IMR-90 (cell line): Measurements from ENCODE around the gene STON2. TPM values are rescaled to one million over a fixed set of nuclear protein-coding genes. Genes with fewer than 3 reads are reported as not detected.

ENCODE experiments used
- ATAC-seq: fragments of 200-7000 bp; cut with Tn5 transposase; 2 replicates; pipeline ENCODE4 v1.9.1; 2020; ENCODE audit warnings: low read depth, mild to moderate bottlenecking, moderate library complexity
- BruUV-seq: library from RNA; stranded (reverse); fragments of 400-500 nt; replicated peaks from 2 replicates; lab custom pipeline; 2021; lab: Mats Ljungman, UMichigan
- CTCF ChIA-PET: fragments of 300-600 bp; formaldehyde crosslinking; extraction: SDS; loops from one replicate; lab custom pipeline; 2021; ENCODE audit warnings: antibody characterized with exemption; lab: Yijun Ruan, JAX
- POLR2A ChIA-PET: fragments of 300-600 bp; sonication (Branson Sonifier 250); formaldehyde crosslinking; loops from one replicate; lab custom pipeline; 2022; ENCODE audit warnings: antibody characterized with exemption; ENCODE audit not compliant: unreplicated experiment; lab: Charles Lee
- DNase-seq: peaks from one replicate; pipeline ENCODE4 v3.0.0; 2013
- H2AFZ ChIP-seq: replicated peaks from 2 replicates; pipeline ENCODE3; 2013; ENCODE audit warnings: low read length, mild to moderate bottlenecking; ENCODE audit not compliant: poor library complexity
- H2AK5ac ChIP-seq: 2 replicates; pipeline ENCODE4 v1.6.1; 2013; ENCODE audit warnings: low read depth, low read length, inconsistent platforms
- H2AK9ac ChIP-seq: replicated peaks from 2 replicates; pipeline ENCODE3; 2013; ENCODE audit warnings: mild to moderate bottlenecking, low read depth, low read length, moderate library complexity; ENCODE audit not compliant: poor library complexity
- H2BK120ac ChIP-seq: 2 replicates; pipeline ENCODE4 v1.6.1; 2013; ENCODE audit warnings: low read depth, low read length, inconsistent platforms
- H2BK15ac ChIP-seq: 3 replicates; pipeline ENCODE4 v1.6.1; 2013; ENCODE audit warnings: low read depth, low read length, inconsistent platforms
- H2BK20ac ChIP-seq: 2 replicates; pipeline ENCODE4 v1.6.1; 2013; ENCODE audit warnings: low read depth, mild to moderate bottlenecking, inconsistent platforms, low read length, moderate library complexity
- H2BK5ac ChIP-seq: 2 replicates; pipeline ENCODE4 v1.6.1; 2013; ENCODE audit warnings: mild to moderate bottlenecking, low read depth, low read length, inconsistent platforms; ENCODE audit not compliant: poor library complexity, severe bottlenecking
- H3K14ac ChIP-seq: replicated peaks from 2 replicates; pipeline ENCODE4 v1.6.1; 2013; ENCODE audit warnings: low read depth, low read length, inconsistent platforms
- H3K18ac ChIP-seq: 2 replicates; pipeline ENCODE4 v1.6.1; 2013; ENCODE audit warnings: low read depth, low read length, control low read depth
- H3K23ac ChIP-seq: 2 replicates; pipeline ENCODE4 v1.6.1; 2013; ENCODE audit warnings: low read depth, low read length, inconsistent platforms
- H3K27ac ChIP-seq: 2 replicates; pipeline ENCODE4 v1.5.1; 2013; ENCODE audit warnings: mild to moderate bottlenecking, control low read depth, low read length; ENCODE audit not compliant: insufficient read depth
- H3K27me3 ChIP-seq: 2 replicates; pipeline ENCODE4 v1.6.1; 2013; ENCODE audit warnings: low read length; ENCODE audit not compliant: control insufficient read depth, insufficient read depth
- H3K36me3 ChIP-seq: 2 replicates; pipeline ENCODE4 v1.6.1; 2013; ENCODE audit warnings: low read length, mixed read lengths; ENCODE audit not compliant: control insufficient read depth, insufficient read depth
- H3K4ac ChIP-seq: 2 replicates; pipeline ENCODE4 v1.6.1; 2013; ENCODE audit warnings: low read depth, low read length, inconsistent platforms
- H3K4me1 ChIP-seq: 2 replicates; pipeline ENCODE4 v1.6.1; 2013; ENCODE audit warnings: low read length, mixed read lengths; ENCODE audit not compliant: control insufficient read depth, insufficient read depth
- H3K4me2 ChIP-seq: 2 replicates; pipeline ENCODE4 v1.6.1; 2013; ENCODE audit warnings: low read depth, mild to moderate bottlenecking, control low read depth, low read length, moderate library complexity
- H3K4me3 ChIP-seq: 2 replicates; pipeline ENCODE4 v1.5.1; 2013; ENCODE audit warnings: low read depth, mild to moderate bottlenecking, control low read depth, low read length, moderate library complexity; ENCODE audit not compliant: insufficient read depth
- H3K56ac ChIP-seq: 2 replicates; pipeline ENCODE4 v1.6.1; 2013; ENCODE audit warnings: low read length, inconsistent platforms; ENCODE audit not compliant: insufficient read depth; ENCODE audit errors: extremely low read depth
- H3K79me1 ChIP-seq, 2 experiments: 2 replicates each; pipeline ENCODE4 v1.6.1; 2013; ENCODE audit warnings: low read length in 2 of 2, inconsistent platforms in 1 of 2, low read depth in 1 of 2
- H3K9ac ChIP-seq: 2 replicates; pipeline ENCODE4 v1.6.1; 2013; ENCODE audit warnings: low read depth, low read length, control low read depth
- H3K9me1 ChIP-seq: 2 replicates; pipeline ENCODE4 v1.6.1; 2013; ENCODE audit warnings: low read length, inconsistent platforms; ENCODE audit not compliant: insufficient read depth
- H3K9me3 ChIP-seq: 2 replicates; pipeline ENCODE4 v1.6.1; 2013; ENCODE audit warnings: low read length; ENCODE audit not compliant: control insufficient read depth, insufficient read depth
- H4K20me1 ChIP-seq: 2 replicates; pipeline ENCODE4 v1.6.1; 2013; ENCODE audit warnings: low read length, inconsistent platforms; ENCODE audit not compliant: insufficient read depth
- H4K5ac ChIP-seq: 2 replicates; pipeline ENCODE4 v1.6.1; 2013; ENCODE audit warnings: mild to moderate bottlenecking, low read depth, low read length, control low read depth
- H4K8ac ChIP-seq, 2 experiments: 2 replicates each; pipeline ENCODE4 v1.6.1; 2013; ENCODE audit warnings: low read depth in 2 of 2, low read length in 2 of 2, control low read depth in 1 of 2, inconsistent platforms in 1 of 2
- H4K91ac ChIP-seq: 2 replicates; pipeline ENCODE4 v1.6.1; 2013; ENCODE audit warnings: low read depth, low read length, inconsistent platforms; ENCODE audit not compliant: insufficient read depth
- CEBPB ChIP-seq: IDR thresholded peaks from 2 replicates; pipeline ENCODE4 v1.6.1; 2012; ENCODE audit warnings: low read depth, low read length, improper control_type of control experiment
- CHD1 ChIP-seq: IDR thresholded peaks from 2 replicates; pipeline ENCODE4 v1.6.1; 2012; ENCODE audit warnings: low read depth, low read length, improper control_type of control experiment
- MAFK ChIP-seq: IDR thresholded peaks from 2 replicates; pipeline ENCODE4 v1.6.1; 2012; ENCODE audit warnings: low read depth, low read length, improper control_type of control experiment
- MAZ ChIP-seq: IDR thresholded peaks from 2 replicates; pipeline ENCODE4 v1.6.1; 2012; ENCODE audit warnings: low read depth, mild to moderate bottlenecking, low read length, improper control_type of control experiment, moderate library complexity, borderline replicate concordance
- NFE2L2 ChIP-seq: fragments of 150-350 bp; IDR thresholded peaks from 2 replicates; pipeline ENCODE4 v1.6.1; 2016; ENCODE audit warnings: low read depth, mild to moderate bottlenecking, low read length
- RFX5 ChIP-seq: IDR thresholded peaks from 2 replicates; pipeline ENCODE4 v1.8.0; 2012; ENCODE audit warnings: low read depth, mild to moderate bottlenecking, low read length, moderate library complexity
- WGBS, 2 experiments: methylation state at CpG; one replicate each; pipeline versions ENCODE4 v1.1.5 to v1.1.7; 2013; ENCODE audit warnings: missing lambda C conversion rate in 2 of 2; ENCODE audit not compliant: insufficient read length in 1 of 2; ENCODE audit errors: extremely low coverage in 2 of 2; 5-methylcytosine and 5-hydroxymethylcytosine counted together
- dilution Hi-C: fragments of 300-500 bp; cut with HindIII; formaldehyde crosslinking; loops from one replicate; pipeline ENCODE4 v1.14.3; 2018; ENCODE audit warnings: low sequenced_read_pairs; ENCODE audit not compliant: unreplicated experiment
- in situ Hi-C: fragments of 300-500 bp; cut with MboI; formaldehyde crosslinking; loops from 3 replicates; pipeline ENCODE4 v1.14.3; 2019; ENCODE audit warnings: low sequenced_read_pairs, inconsistent platforms, mixed read lengths
- intact Hi-C: fragments of 100-400 bp; cut with micrococcal nuclease; formaldehyde crosslinking; loops from 2 replicates; pipeline ENCODE4 v1.10.0; 2022
- polyA plus RNA-seq, 3 experiments: library from polyadenylated mRNA; depleted of rRNA; stranded (reverse); fragments of >200 nt; gene quantifications; 2 replicates each; pipeline ENCODE4 v1.2.3, GENCODE V29; 2012; ENCODE audit warnings: low replicate concordance in 1 of 3
- total RNA-seq: library from RNA; depleted of rRNA; stranded (reverse); fragments of >200 nt; gene quantifications from 2 replicates; pipeline ENCODE4 v1.2.3, GENCODE V29; 2012
- TF ChIP-seq, protein P1 (sequence below): fragments of 150-350 bp; IDR thresholded peaks from 2 replicates; pipeline ENCODE4 v1.6.1; 2017; ENCODE audit warnings: mild to moderate bottlenecking, antibody characterized with exemption, low read length, low read depth

Gene STON2
- total and polyA plus RNA-seq, 2 of the 4 experiments (the other 2 are of a cell fraction): not detected

DNA sequence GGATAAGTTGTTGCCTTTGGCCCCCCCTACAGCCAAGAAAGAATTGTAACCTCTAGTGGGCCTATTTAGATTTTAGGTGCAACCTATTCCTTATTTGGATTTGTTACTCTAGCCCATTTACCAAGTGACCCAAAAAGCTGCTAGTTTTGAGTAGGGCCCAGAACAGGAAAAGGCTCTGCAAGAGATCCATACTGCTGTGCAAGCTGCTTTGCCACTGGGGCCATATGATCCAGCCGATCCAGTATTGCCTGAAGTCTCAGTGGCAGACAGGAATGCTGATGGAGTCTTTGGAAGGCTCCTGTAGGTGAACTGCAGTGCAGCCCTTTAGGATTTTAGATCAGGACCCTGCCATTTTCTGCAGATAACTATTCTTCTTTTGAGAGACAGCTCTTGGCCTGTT lies 166.5 kb downstream of the STON2 start:
- dilution Hi-C loops (no loop called here), intact Hi-C loops (no loop called here), in situ Hi-C loops (no loop called here)
- Histone ChIP-seq H3K4me3 (no peak overlapping the region), H4K20me1 (no peaks in the 10 kb centered on the region), H3K9me1 (no peaks in the 10 kb centered on the region), H3K4me1 (no peaks in the 10 kb centered on the region), H4K8ac (no peak overlapping the region), H2AK9ac (no peak overlapping the region), H3K9me3 (no peaks in the 10 kb centered on the region), H3K4ac (no peak overlapping the region), H2BK5ac (no peak overlapping the region), H3K4me2 (no peak overlapping the region), H2BK15ac (no peak overlapping the region), H4K5ac (no peak overlapping the region), H3K23ac (no peak overlapping the region), H3K14ac (no peak overlapping the region), H2BK20ac (no peak overlapping the region), H3K36me3 (no peaks in the 10 kb centered on the region), H4K91ac (no peak overlapping the region), H3K56ac (no peak overlapping the region), H3K18ac (no peak overlapping the region), H2AFZ (no peak overlapping the region), H3K9ac (no peak overlapping the region), H3K27ac (no peak overlapping the region), H2BK120ac (no peak overlapping the region), H3K27me3 (no peaks in the 10 kb centered on the region), H2AK5ac (no peak overlapping the region), H3K79me1 (no peaks in the 10 kb centered on the region)
- no TSS peak for BruUV-seq
- 83% methylated on average over 1 of the region's 1 CpG; no CpG with 5 or more reads in 1 of the 2 experiments for WGBS, 2 experiments
- ChIA-PET CTCF (no interaction called here), POLR2A (no interaction called here)
- ATAC-seq (no peak), DNase-seq (no peak)
- TF ChIP-seq CEBPB (no peak), RFX5 (no peak), CHD1 (no peak), MAFK (no peak), NFE2L2 (no peak), MAZ (no peak)
- TF ChIP-seq, protein P1, sequence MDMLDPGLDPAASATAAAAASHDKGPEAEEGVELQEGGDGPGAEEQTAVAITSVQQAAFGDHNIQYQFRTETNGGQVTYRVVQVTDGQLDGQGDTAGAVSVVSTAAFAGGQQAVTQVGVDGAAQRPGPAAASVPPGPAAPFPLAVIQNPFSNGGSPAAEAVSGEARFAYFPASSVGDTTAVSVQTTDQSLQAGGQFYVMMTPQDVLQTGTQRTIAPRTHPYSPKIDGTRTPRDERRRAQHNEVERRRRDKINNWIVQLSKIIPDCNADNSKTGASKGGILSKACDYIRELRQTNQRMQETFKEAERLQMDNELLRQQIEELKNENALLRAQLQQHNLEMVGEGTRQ: no peak
